Measurements from ENCODE around the gene SFMBT1. TPM values are rescaled to one million over a fixed set of nuclear protein-coding genes. Genes with fewer than 3 reads are reported as not detected.

SFMBT1 gene
- total RNA-seq, 4 donors from 2014 or later: 16.1 to 45.4 (median 23.0) TPM

DNA sequence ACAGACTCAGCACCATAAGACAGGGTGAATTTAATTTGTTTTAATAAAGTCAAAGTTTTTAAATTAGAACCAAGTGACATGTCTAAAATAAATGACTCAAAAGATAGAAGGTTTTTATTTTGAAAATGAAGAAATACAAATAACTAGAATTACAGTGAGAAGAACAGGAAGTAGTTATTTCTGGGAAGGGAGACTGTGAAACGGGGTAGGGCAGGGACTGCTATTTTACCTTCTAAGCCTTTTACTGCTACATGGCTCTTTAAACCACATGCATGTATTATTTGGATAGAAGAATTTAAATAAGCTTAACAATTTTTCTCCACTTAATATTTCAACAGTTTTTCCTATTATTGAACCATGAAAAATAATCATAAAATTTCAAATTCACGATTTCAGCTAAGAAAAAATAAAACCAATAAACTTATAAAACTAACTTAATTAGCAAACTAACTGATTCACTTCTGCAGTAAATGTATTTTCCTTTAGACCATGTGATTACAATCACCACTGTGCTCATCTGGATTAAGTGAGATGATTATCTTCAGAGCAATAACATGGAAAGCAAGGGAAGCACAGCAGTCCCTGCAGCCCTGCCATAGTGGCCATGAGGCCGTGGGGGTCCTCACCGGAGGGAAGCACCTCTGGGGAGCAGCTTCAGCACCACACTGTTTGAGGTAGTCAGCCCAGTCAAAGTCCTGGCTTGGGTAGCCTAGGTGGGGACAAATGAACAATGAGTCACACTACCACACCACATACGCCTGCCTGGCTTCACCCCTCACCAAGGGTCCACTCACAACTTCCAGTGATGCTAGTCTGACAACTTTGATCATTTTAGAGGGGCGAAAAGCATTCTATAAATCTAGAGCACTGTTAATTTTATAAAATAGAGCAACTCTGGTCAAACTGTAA, 120.2 kb downstream of the SFMBT1 start:
- peaks cover 0 to 33% (median 0%) of the 10 kb centered on the region in 3 donors for H3K36me3 ChIP-seq

DNA sequence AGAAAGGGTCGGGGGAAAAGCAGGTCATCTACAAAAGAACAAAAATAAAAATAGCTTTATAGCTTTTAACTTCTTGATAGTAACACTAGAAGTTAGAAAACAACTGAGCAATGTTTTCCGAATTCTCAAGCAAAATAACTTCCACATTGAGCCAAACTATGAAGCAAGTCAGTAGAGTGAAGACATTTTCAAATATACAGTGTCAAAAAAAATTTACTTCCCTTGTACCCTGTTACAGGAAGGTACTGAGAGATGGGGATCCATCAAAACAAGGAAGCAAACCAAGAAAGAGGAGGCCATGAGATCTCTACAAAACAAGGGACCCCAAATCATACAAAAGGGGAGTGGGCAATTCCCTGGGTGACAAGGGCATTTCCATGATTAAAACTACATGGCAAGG, 121.9 kb downstream of the SFMBT1 start:
- DNase-seq: no peak
- Histone ChIP-seq H3K4me1 (no peaks in the 10 kb centered on the region), H3K27ac (no peak overlapping the region), H3K9me3 (no peaks in the 10 kb centered on the region), H3K4me3 (no peak overlapping the region), H3K36me3 (peaks cover 0 to 44% (median 0%) of the 10 kb centered on the region in 3 donors), H3K27me3 (no peaks in the 10 kb centered on the region)
- TF ChIP-seq, protein P1, sequence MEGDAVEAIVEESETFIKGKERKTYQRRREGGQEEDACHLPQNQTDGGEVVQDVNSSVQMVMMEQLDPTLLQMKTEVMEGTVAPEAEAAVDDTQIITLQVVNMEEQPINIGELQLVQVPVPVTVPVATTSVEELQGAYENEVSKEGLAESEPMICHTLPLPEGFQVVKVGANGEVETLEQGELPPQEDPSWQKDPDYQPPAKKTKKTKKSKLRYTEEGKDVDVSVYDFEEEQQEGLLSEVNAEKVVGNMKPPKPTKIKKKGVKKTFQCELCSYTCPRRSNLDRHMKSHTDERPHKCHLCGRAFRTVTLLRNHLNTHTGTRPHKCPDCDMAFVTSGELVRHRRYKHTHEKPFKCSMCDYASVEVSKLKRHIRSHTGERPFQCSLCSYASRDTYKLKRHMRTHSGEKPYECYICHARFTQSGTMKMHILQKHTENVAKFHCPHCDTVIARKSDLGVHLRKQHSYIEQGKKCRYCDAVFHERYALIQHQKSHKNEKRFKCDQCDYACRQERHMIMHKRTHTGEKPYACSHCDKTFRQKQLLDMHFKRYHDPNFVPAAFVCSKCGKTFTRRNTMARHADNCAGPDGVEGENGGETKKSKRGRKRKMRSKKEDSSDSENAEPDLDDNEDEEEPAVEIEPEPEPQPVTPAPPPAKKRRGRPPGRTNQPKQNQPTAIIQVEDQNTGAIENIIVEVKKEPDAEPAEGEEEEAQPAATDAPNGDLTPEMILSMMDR (IDR thresholded peaks at IDR 0.05): no peak
- TF ChIP-seq POLR2A (IDR thresholded peaks at IDR 0.05): no peak

More for the DNA sequence above, 120.2 kb downstream of the SFMBT1 start:
- TF ChIP-seq, protein P1 (IDR thresholded peaks at IDR 0.05): no peak
- TF ChIP-seq POLR2A (IDR thresholded peaks at IDR 0.05): no peak
- Histone ChIP-seq H3K27me3 (no peaks in the 10 kb centered on the region), H3K9me3 (no peaks in the 10 kb centered on the region), H3K27ac (no peak overlapping the region), H3K4me1 (no peaks in the 10 kb centered on the region), H3K4me3 (no peak overlapping the region)
- DNase-seq: no peak

DNA sequence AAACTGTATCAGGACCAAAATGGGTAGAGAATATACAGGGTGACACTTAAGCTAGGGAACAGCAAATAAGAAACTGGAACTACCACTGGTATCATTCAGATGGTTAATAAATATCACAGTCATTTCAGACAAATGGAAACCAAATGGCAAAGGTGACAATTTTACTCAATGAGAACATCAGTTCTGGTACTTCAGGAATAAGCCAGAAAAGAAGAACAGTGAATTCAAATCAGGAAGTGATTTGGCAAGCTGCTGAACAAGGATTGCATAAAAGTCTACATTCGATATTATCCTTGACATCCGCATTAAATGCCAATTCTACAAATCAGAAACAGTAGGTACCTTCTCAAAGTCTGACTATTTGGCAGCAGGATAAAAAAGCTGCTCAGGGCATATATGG, 125.0 kb downstream of the SFMBT1 start:
- DNase-seq: no peak
- Histone ChIP-seq H3K4me1 (no peaks in the 10 kb centered on the region), H3K9me3 (no peaks in the 10 kb centered on the region), H3K4me3 (no peak overlapping the region), H3K27me3 (no peaks in the 10 kb centered on the region), H3K36me3 (peaks cover 0 to 37% (median 0%) of the 10 kb centered on the region in 3 donors), H3K27ac (no peak overlapping the region)
- TF ChIP-seq, protein P1 (IDR thresholded peaks at IDR 0.05): no peak
- no peak for TF ChIP-seq POLR2A (IDR thresholded peaks at IDR 0.05)

DNA sequence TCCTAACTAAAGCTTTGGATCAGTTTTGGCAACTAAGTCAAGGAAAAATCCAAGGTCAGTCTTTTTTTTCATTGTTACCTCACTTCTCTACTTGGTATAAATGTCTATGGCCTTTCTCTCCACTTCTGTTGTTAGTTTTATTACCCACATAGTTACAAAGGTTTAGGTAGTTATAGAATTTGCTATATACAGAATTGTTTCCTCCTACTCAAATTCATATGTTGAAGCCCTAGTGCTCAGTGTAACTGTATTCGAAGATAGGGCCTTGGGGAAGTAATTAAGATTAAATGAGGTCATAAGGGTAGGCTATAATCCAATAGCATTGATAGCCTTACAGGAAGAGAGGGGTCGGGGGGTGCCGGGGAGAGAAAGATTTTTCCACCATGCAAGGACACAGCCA, 128.8 kb downstream of the SFMBT1 start:
- H3K36me3 ChIP-seq: peaks cover 0 to 52% (median 0%) of the 10 kb centered on the region in 3 donors

DNA sequence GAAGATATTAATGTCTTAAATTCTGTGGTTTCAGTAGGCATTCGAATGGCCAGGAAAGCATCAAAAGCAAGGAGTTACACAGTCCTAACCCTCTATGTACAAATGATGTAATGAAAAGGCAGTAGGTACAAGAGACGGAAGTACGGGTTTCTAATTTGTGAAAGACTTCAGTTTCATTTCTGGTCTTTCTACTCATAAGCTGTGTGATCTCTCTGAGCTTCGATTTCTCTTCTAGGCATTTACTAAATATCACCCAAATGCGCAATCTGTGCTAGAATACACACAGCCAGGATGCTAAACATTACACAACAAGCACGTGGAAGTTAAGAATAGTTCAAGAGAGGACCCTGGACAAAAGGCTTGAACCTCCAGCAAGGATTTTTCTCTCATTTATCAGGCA, 130.6 kb downstream of the SFMBT1 start:
- Histone ChIP-seq H3K36me3 (peaks cover 0 to 47% (median 0%) of the 10 kb centered on the region in 3 donors), H3K27me3 (no peaks in the 10 kb centered on the region), H3K4me1 (no peaks in the 10 kb centered on the region), H3K4me3 (no peak overlapping the region), H3K27ac (no peak overlapping the region), H3K9me3 (no peaks in the 10 kb centered on the region)
- no peak for DNase-seq
- TF ChIP-seq, protein P1 (IDR thresholded peaks at IDR 0.05): no peak
- no peak for TF ChIP-seq POLR2A (IDR thresholded peaks at IDR 0.05)

More for the DNA sequence above, 128.8 kb downstream of the SFMBT1 start:
- DNase-seq: no peak
- Histone ChIP-seq H3K4me1 (no peaks in the 10 kb centered on the region), H3K27ac (no peak overlapping the region), H3K27me3 (no peaks in the 10 kb centered on the region), H3K9me3 (no peaks in the 10 kb centered on the region), H3K4me3 (no peak overlapping the region)
- TF ChIP-seq, protein P1 (IDR thresholded peaks at IDR 0.05): no peak
- TF ChIP-seq POLR2A (IDR thresholded peaks at IDR 0.05): no peak

Data from Peyer's patch (tissue), 4 donors.